ENCODE data around the gene CLCN6. TPM values are rescaled to one million over a fixed set of nuclear protein-coding genes. Genes with fewer than 3 reads are reported as not detected.

Gene CLCN6
- total RNA-seq, 2 donors from 2014 or later = 13.4 to 45.0 TPM

GRCh38 chr1:11842154-11843041, 36.4 kb downstream of the CLCN6 start:
- H3K4me3 ChIP-seq = no peak overlapping the region
- H3K27ac ChIP-seq = no peak overlapping the region
- 63% methylated on average over 19 of the region's 19 CpGs for WGBS
- intact Hi-C loops (cut with DNase I) = loop anchor here (5.0 kb wide), 1 partner anchor 125 kb away; no protein-coding TSS in a partner anchor
- H3K36me3 ChIP-seq = peaks cover 12 to 28% of the 10 kb centered on the region in 2 donors
- no peak for DNase-seq (ENCODE audit: low spot score)
- TF ChIP-seq POLR2AphosphoS5 (IDR thresholded peaks at IDR 0.05) (no peak), POLR2A (IDR thresholded peaks at IDR 0.05) (no peak), CTCF (IDR thresholded peaks at IDR 0.05) (no peak)
- H3K27me3 ChIP-seq (replicated peaks; ENCODE audit: insufficient read depth) = no peaks in the 10 kb centered on the region
- H3K4me1 ChIP-seq (replicated peaks) = no peaks in the 10 kb centered on the region
- H3K9me3 ChIP-seq = no peaks in the 10 kb centered on the region

GRCh38 chr1:11845641-11846335, 39.8 kb downstream of the CLCN6 start:
- no peaks in the 10 kb centered on the region for H3K27me3 ChIP-seq (replicated peaks; ENCODE audit: insufficient read depth)
- no peak overlapping the region for H3K27ac ChIP-seq
- TF ChIP-seq POLR2AphosphoS5 (IDR thresholded peaks at IDR 0.05) (no peak), POLR2A (IDR thresholded peaks at IDR 0.05) (no peak), CTCF (IDR thresholded peaks at IDR 0.05) (no peak)
- H3K4me1 ChIP-seq (replicated peaks) = no peaks in the 10 kb centered on the region
- no peaks in the 10 kb centered on the region for H3K9me3 ChIP-seq
- H3K4me3 ChIP-seq = no peak overlapping the region
- peaks cover 7 to 9% of the 10 kb centered on the region in 2 donors for H3K36me3 ChIP-seq
- intact Hi-C loops (cut with DNase I) = no loop called here
- 38% methylated on average over 5 of the region's 5 CpGs for WGBS
- DNase-seq (ENCODE audit: low spot score) = no peak

GRCh38 chr1:11847667-11848372, 41.8 kb downstream of the CLCN6 start, which contains the start of gene NPPA:
TSS of gene NPPA (minus strand) at chr1:11847783. CDS start at chr1:11847684, 99 bp downstream.
- no peak for DNase-seq (ENCODE audit: low spot score)
- Histone ChIP-seq H3K36me3 (no peaks in the 10 kb centered on the region), H3K9me3 (no peaks in the 10 kb centered on the region), H3K4me1 (replicated peaks) (no peaks in the 10 kb centered on the region), H3K27me3 (replicated peaks; ENCODE audit: insufficient read depth) (no peaks in the 10 kb centered on the region), H3K4me3 (no peak within 1 kb of the TSS), H3K27ac (no peak within 1 kb of the TSS)
- intact Hi-C loops (cut with DNase I) = no loop called here
- TF ChIP-seq POLR2AphosphoS5 (IDR thresholded peaks at IDR 0.05) (no peak), POLR2A (IDR thresholded peaks at IDR 0.05) (no peak), CTCF (IDR thresholded peaks at IDR 0.05) (no peak)
- 57% methylated on average over 18 of the region's 18 CpGs for WGBS

- H3K4me1 ChIP-seq (replicated peaks) = no peaks in the 10 kb centered on the region
- no peaks in the 10 kb centered on the region for H3K27me3 ChIP-seq (replicated peaks; ENCODE audit: insufficient read depth)
- H3K9me3 ChIP-seq = no peaks in the 10 kb centered on the region
- H3K4me3 ChIP-seq = no peak overlapping the region
- 73% methylated on average over 9 of the region's 9 CpGs for WGBS
- no peak overlapping the region for H3K27ac ChIP-seq
- intact Hi-C loops (cut with DNase I) = no loop called here
- no peaks in the 10 kb centered on the region for H3K36me3 ChIP-seq
- TF ChIP-seq POLR2A (IDR thresholded peaks at IDR 0.05) (no peak), CTCF (IDR thresholded peaks at IDR 0.05) (no peak), POLR2AphosphoS5 (IDR thresholded peaks at IDR 0.05) (no peak)
- no peak for DNase-seq (ENCODE audit: low spot score)
These were observed 42.3 kb downstream of the CLCN6 start for GRCh38 chr1:11848373-11848700.

Data from prostate gland (tissue), 2 donors.